HG03039 (cell line): ENCODE data around the gene SYCP2L.
A peak's percentile ranks its signal among the peaks of the same experiment; 100 is the strongest.
"Not testable (repeated sequence)": the region's sequence is repeated elsewhere in the genome, so short reads cannot be mapped to it uniquely, and the experiment has no call there.

Source experiments
- ATAC-seq: cut with Tn5 transposase; IDR thresholded peaks from one replicate; pipeline ENCODE4 v1.9.1; 2021; ENCODE audit warnings: mild to moderate bottlenecking, moderate library complexity; ENCODE audit not compliant: unreplicated experiment

The SYCP2L gene

DNA sequence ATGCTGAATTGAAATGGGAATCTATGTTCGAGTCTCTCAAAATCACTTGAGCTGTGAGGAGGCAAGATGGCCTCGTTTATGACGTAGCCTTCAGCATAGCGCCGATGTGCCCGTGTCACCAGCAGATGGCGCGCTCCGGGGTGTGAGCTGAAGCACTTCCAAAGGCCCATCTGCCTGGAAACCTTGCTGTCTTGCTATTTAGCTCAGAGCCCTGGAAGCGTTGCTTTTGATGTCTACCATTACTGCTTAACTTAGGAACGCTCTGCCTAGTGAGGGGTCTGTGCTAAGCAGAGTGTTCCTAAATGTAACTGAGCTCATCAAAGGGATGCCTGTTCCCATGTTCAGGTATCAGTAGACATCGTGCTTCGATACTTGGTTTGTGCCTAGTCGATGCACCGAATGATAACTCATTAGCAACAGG is 67.7 kb downstream of the SYCP2L start:
- ATAC-seq: peak; percentile 85

DNA sequence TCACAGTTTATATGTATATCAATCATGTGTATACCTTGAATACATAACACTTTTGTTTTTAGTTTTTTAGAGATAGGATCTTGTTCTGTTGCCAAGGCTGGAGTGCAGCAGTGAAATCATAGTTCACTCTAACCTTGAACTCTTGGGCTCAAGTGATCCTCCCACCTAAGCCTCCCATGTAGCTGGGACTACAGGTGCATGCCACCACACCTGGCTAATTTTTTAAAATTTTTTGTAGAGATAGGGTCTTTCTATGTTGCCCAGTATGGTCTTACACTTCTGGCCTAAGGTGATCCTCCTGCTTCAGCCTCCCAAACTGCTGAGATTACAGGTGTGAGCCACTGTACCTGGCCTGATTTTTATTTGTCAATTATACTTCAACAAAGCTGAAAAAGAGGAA is 69.9 kb downstream of the SYCP2L start:
- no peak for ATAC-seq

DNA sequence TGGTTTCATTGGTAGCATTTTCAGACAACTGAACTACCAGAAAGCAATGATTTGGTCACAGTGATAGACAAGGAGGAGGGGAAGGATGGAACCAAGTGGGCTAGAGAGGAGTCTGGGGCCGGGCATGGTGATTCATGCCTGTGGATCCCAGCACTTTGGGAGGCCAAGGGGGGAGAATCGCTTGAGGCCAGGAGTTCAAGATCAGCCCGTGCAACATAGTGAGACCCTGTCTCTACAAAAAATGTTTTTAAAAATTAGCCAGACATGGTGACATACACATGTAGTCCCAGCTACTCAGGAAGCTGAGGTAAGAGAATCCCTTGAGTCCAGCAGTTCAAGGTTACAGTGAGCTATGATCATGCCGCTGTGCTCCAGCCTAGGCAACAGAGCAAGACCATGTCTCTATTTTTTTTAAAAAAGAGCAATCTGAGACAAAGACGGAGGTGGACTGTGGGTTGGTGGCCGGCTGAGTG is 70.6 kb downstream of the SYCP2L start:
- ATAC-seq: no peak

DNA sequence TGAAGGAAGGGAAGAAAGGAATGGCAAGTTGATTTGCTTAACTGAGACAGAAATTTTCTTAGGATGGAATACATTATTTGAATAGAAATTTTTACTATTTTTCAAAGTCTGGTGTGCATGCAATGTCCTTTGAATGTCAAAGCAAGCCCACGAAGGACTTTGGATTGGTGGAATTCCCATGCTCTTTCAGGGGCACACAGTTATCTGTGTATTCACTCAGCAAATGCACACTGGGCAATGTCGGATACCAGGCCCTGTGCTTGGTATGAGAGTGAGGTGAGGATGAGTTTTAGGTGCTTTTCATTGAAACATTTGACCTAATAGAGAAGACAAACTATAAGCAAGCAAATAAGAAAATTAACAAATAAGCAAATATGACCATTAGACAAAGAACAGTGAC is 73.3 kb downstream of the SYCP2L start:
- ATAC-seq: no peak

DNA sequence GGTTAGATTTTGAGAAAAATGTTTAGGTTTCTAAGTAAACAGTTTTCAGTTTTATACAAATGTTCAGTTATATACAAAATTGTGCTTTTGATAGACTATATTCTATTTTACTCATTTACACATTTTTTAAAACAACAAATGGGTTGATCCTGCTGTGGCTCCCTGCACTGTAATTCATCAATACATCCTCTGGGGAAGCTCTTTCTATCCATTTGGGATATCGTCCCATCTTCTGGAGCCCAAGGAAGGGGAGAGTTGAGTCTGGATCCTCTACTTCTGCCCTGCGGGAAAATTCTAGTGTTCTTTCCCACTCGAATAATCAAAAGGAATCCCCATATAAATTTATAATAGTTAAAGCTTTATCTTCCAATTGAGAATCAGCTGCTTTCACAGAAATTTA is 75.0 kb downstream of the SYCP2L start:
- ATAC-seq: no peak

DNA sequence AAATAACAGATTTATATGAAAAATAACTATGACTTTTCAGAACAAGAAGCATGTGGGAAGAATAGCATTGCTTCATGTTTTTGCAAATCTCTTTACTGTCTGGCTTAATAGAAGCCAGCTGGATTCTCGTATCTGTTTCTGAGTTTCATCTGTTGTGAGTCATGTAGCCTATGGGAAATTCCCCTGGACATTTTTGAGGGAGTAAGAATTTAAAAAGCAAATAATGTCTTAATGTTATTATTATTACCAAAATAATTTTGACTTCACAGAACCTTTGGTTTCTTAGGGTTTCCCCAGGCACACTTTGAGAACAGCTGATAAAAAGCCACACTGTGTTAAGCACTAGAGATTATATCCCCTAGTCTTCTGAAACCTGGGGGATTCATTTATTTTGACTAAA is 75.8 kb downstream of the SYCP2L start:
- ATAC-seq: peak; percentile 57

DNA sequence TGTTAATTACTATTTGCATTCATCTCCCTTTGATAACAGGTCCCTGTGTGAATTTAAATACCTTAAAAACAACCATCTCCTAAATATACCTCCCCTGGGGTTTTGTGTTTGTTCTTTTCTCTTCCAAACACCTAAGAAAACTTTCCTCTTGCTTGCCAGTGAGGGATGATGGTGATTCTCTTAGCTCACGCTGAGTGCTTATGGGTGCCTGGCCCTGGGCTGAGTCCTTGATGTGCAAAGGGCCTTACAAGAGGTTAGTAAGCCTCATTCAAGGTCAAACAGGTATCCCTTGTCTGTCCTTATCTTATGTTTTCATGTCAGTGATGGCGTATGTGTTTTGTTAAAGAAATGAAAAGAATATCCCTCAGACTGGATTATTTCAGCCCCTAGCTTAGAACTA is 76.3 kb downstream of the SYCP2L start:
- ATAC-seq: no peak

DNA sequence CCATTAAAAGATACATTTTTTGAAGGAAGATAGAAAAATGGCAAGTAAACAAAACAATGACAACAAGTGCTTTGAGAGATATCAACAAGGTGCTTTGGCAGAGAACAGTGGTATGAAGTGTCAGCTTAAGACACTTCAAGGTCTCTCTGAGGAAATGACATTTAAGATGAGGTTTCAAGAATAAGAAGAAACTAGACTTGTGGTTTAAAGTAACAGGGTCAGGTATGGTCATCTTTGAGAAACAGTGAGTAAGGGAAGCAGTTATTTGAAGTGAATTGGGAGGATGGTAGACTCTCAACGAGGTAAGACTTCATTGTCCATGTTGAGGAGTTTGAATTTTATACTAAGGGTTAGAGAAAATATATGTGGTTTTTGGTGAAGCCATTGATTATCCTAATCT is 77.8 kb downstream of the SYCP2L start:
- ATAC-seq: peak; percentile 84

DNA sequence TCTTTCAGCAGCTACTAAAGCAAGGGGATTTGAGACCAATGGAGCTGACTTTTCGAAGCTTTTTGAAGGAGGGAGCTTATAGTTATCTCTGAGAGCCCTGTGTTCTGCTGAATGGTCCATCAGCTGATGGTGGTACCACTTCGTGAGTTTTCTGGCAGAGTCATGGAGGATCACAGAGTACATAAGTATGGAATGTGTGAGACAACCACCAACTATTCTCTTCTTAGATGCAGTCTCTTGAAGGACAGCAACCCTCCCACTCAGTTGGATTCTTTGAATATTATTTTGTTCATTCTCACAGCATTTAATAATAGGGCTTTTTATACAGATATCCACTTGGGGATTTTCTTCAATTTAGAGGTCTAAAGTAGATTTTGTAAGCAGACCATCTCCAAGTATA is 81.9 kb downstream of the SYCP2L start:
- no peak for ATAC-seq

DNA sequence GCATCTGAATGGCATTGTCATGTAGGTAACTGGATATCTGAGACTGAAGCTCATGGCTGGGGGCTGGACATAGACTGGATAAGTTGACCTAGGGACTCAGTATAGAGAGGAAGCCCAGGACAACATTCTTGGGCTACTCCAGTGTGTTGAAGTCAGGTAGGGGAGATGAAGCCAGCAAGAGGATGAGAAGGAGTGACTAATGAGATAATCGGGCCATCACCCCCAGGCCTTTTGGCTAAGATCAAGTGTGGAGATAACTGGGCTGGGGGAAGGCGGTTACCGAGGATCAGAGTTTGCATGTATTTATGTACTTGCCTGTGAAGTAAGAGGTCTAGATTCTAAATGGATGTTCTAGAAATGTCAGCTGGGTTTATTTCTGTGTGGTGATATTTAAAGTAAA is 83.9 kb downstream of the SYCP2L start:
- ATAC-seq: no peak

DNA sequence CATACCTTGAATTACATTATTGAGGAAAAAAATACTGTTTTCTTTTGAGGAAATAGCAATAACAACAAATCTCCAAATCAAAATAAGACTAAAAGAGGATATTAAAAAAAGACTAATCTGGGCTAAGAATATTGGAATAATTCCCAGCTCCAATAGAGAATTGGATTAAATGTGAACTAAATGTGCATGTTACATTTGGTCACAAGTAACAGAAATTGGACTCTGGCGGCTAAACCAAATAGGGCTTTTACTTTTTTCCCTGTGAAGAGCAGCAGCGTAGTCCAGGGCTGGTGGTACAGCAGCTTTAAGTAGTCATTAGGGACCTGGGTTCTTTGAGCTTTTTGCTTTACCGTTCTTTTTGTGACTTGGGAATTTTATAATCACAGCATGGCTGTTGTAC is 85.3 kb downstream of the SYCP2L start:
- no peak for ATAC-seq

DNA sequence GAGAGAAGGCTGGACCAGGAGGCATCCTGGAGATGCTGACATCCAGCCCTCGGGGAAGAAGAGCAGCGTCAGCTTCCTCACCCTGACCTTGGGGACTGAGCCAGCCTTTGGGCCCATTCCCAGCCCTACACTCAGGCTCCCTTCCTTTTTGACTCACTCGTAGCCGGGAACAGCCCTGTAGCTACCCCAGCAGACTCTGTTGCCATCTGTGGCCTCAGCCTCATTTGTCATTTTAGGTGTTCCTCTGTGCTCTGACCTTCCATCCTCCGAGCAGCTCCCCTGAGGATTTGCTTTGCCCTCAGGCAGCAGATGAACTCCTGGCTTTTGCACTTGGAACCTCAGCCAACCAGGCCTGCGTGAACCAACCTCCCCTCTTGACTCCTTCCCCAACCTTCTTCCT is 89.7 kb downstream of the SYCP2L start:
- ATAC-seq: no peak

DNA sequence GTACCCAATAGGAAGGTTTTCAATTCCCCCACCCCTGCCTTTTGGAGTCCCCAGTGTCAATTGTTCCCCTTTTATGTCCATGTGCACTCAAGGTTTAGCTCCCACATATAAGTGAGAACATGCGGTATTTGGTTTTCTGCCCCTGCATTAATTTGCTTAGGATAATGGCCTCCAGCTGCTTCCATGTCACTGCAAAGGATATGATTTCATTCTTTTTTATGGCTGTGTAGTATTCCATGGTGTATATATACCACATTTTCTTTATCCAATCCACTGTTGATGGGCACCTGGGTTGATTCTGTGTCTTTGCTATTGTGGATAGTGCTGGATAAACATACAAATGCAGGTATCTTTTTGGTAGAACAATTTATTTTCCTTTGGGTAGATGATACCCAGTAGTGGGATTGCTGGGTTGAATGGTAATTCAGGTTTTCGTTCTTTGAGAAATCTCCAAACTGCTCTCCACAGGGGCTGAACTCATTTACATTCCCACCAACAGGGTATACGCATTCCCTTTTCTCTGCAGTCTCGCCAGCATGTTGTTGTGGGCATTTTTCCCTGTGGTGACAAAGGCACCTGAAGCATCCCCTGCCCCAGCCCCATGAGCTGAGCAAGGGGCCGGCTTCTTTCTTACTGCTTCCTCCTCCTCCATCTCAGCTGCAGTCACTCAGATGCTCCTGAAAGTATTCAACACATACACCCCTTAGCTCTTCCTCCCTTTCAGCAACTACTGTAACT is 90.5 kb downstream of the SYCP2L start:
- no peak for ATAC-seq

DNA sequence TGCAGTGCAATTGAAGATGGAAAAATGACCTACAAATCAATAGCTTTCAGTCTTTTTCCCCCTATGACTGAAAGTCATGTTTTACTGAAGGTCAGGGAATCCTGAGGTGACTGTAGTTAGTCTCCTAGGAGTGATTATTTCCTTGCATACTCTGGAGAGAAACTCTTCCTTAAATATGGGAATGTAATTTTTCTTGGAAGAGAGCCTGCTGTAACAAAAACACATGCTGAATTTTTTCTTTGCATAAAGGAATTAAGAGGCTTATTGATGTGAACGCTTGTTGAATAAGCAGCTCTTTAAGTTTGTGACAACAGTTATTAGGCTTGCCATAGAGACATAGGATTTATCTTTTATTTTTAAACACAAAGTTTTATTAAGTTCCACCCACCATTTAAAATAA is 92.8 kb downstream of the SYCP2L start:
- ATAC-seq: no peak

DNA sequence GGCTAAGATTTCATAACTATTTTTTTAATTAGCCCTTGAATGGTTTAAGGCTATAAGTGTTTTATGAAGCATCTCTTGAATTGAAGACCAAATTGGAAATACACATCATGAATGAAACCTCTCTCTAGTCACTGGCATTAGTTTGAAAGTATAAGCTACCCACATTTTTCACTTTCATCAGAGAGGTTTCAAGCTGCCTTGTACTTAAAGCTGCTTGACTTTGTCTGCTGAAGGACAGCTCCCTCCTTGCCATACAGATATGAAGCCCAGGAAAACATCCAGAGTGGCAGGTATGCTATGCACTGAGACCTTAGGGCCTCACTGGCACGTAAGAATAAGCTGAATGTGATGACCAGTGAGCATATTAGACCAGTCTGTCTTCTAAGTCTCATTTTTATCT is 94.6 kb downstream of the SYCP2L start:
- no peak for ATAC-seq

DNA sequence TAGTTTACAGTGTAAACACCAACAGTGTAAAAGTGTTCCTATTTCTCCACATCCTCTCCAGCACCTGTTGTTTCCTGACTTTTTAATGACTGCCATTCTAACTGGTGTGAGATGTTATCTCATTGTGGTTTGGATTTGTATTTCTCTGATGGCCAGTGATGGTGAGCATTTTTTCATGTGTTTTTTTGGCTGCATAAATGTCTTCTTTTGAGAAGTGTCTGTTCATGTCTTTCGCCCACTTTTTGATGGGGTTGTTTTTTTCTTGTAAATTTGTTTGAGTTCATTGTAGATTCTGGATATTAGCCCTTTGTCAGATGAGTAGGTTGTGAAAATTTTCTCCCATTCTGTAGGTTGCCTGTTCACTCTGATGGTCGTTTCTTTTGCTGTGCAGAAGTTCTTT is 98.1 kb downstream of the SYCP2L start:
- ATAC-seq: not testable (repeated sequence)

DNA sequence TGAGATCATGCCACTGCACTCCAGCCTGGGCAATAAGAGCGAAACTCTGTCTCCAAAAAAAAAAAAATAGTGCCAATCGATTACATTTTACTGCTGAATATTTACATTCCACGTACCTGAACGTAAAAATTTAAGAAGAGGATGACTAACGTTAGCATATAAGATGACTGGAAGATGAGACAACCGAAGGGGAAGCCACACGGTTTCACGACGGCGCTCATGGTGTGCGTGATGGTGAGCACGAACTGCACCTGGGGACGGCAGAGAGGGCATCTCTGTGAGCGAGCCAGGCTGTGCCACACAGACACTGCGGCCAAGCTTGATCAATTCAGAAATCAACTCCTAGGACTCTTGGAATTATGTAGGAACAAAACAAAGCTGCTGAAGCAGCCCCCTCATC is 102.7 kb downstream of the SYCP2L start:
- no peak for ATAC-seq

DNA sequence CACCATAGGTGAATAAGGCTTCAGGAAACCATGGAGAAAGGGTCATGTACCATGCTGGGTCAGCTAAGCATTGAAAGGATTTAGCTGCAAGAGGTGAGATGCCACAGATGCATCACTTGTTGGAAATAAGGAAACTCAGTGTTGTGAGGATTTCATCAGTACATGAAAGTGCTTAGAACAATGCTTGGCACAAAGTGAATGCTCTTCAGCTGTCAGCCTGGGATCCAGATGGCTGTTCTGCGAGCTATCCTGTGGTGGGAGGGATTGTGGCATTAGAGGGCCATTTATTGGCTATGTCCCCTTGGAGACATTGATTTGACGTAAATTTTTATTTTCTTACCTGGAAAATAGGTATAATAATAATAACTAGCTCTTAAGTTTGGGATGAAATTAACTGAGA is 104.3 kb downstream of the SYCP2L start:
- no peak for ATAC-seq

DNA sequence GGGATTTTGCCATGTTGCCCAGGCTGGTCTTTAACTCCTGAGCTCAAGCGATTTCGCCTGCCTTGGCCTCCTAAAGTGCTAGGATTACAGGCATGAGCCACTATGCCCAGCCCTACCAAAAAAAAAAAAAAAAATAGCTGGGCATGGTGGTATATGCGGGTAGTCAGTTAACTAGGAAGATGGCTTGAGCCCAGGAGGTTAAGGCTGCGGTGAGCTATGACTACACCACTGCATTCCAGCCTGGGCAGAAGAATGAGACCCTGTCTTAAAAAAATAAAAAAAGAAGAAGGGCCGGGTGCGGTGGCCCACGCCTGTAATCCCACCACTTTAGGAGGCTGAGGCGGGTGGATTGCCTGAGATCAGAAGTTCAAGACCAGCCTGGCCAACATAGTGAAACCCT is 107.0 kb downstream of the SYCP2L start:
- no peak for ATAC-seq

DNA sequence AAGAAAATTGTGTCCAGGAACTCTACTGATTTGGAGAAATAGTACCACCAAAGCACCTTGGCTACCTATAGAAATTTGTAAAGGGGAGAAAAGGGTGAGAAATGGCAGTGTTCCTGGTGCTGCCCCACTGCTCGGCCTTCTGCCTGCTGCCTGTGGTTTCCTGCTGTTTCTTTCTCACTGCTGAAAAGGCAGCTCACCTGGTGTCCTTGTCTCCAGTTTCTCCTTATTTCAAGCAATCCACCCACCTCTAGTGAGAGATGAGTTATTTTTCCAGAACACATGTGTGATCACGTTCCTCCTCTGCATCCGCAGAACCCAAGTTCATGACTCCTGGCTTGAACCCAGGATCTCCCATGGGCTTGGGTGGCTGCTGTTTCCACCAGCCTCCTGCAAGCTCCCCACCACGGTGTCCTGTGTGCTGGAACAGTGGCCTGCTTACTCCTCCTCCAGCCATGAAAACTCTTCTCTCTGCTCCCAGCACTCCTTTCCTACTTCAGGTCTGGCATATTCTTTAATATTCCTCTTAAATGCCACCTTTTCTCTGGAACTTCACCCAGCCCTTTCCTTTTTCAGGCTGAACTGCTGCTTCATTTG is 108.4 kb downstream of the SYCP2L start:
- ATAC-seq: no peak

DNA sequence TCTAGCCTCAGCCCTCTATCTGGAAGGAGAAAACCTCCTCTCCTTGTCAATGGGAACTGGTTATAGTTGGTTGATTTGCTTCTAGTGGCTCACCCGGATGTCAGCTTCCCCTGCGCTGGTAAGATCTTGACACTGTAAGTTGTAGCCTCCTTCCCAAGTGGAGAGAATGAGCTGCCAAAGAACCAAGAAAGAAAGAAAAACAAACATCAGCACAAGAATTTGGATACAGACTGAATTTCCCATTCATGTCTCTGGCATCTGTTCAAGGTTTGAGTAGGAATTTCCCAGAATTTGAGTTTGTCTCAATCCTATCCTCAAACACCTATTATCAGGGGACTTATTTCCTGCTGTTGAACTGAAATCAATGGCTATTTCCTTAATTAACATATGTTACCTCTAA is 113.1 kb downstream of the SYCP2L start:
- ATAC-seq: no peak

DNA sequence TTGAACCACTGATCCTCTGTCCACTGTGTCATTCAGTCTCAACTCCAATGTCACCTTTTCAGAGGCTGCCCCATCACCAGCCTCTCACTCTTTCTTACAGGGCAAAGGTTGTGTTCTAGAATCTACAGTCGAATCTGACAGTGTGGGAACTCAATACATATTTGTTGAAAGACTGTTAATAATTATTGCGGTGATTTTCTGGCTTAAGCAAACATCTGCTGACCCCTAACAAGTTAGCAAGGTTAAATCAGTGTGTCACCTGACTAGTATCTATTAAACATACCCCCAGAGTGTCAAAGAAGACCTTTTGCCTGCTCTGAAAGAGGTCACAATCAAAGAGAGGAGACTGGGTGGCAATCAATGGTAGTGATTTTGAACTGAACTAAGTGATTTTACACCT is 115.3 kb downstream of the SYCP2L start:
- ATAC-seq: no peak

DNA sequence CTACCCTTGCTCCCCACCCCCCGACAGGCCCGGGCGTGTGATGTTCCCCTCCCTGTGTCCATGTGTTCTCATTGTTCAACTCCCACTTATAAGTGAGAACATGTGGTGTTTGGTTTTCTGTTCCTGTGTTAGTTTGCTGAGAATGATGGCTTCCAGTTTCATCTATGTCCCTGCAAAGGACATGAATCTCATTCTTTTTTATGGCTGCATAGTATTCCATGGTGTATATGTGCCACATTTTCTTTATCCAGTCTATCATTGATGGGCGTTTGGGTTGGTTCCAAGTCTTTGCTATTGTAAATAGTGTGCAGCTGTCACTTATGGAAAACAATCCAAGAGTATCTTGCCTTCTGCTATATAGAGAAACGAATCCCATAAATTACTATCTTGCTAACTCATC is 116.4 kb downstream of the SYCP2L start:
- not testable (repeated sequence) for ATAC-seq
